Right ventricle myocardium superior (tissue), 1 donor: ENCODE measurements around the gene AKIRIN2. TPM values are rescaled to one million over a fixed set of nuclear protein-coding genes. Genes with fewer than 3 reads are reported as not detected.

Experiments used
- ATAC-seq: fragments of 200-7000 bp; cut with Tn5 transposase; one replicate; pipeline ENCODE4 v1.9.1; 2020; ENCODE audit warnings: mild to moderate bottlenecking; ENCODE audit not compliant: poor library complexity
- DNase-seq: peaks from one replicate; pipeline ENCODE4 v3.0.0-alpha.2; 2020
- intact Hi-C: fragments of 100-400 bp; cut with DNase I; formaldehyde crosslinking; loops from one replicate; pipeline ENCODE4 v1.11.2; 2022
- total RNA-seq: library from RNA; stranded (reverse); fragmentation: NEBNext Ultra II Directional; extraction: Animal tissue kit (Norgen Biotek cat#: 25700); gene quantifications from one replicate; pipeline ENCODE4 v1.2.1, GENCODE V29; 2021
- donor health status: DM: no; HTN: yes; CAD: no; lungs with severe emphysema.

Gene AKIRIN2
- total RNA-seq, 1 donor from 2014 or later = 38.9 TPM

DNA sequence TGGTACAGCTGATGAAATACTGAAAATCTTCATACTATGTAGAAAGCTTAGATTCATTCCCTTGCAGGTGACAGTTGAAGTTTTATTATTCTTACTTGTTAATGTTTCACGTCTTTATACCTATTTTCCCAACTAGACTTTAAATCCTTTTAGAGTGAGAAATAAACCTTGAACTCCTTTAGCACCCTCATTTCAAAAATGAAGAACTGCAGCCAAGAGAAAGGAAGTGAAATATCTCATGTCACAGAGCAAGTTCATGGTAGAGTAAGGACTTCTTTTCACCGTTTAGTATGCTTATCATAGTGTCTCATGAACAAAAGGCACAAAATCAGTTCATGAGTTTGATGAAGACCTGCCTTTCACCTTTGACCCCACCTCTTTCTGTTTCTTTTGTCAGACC, 73.6 kb downstream of the AKIRIN2 start:
- no peak for ATAC-seq
- intact Hi-C loops = no loop called here
- DNase-seq = no peak

Other genes with a start within 250 kb of the AKIRIN2 start
- gene SLC35A1, start 229.3 kb downstream of the AKIRIN2 start, total RNA-seq = 9.8 TPM
- 16.8 TPM for gene RARS2, start 112.2 kb downstream of the AKIRIN2 start, total RNA-seq
- gene ORC3, start 112.1 kb downstream of the AKIRIN2 start, total RNA-seq = 17.9 TPM